Stimulated activated CD8-positive, alpha-beta memory T cell treated with anti-CD3 and anti-CD28 coated beads, Interleukin-12 subunit alpha, Interleukin-12 subunit beta, amount 100 ng/mL, for 24 hours (primary cell): ENCODE results near the gene ERCC1.
"Not testable (repeated sequence)": the region's sequence is repeated elsewhere in the genome, so short reads cannot be mapped to it uniquely, and the experiment has no call there.

Experiments used
- DNase-seq: peaks from one replicate; pipeline ENCODE4 v3.0.0-alpha.2; 2020; ENCODE audit errors: extremely low read depth

Gene ERCC1

GRCh38 chr19:45455707-45456499, 32.2 kb upstream of the ERCC1 start:
- DNase-seq = no peak

GRCh38 chr19:45451850-45452387, 28.2 kb upstream of the ERCC1 start:
- no peak for DNase-seq

GRCh38 chr19:45451131-45451849, 27.6 kb upstream of the ERCC1 start:
- DNase-seq = no peak

GRCh38 chr19:45450012-45450333, 26.3 kb upstream of the ERCC1 start:
- DNase-seq = no peak

GRCh38 chr19:45448887-45449299, 25.2 kb upstream of the ERCC1 start:
- DNase-seq = no peak

- DNase-seq = no peak
Measured at GRCh38 chr19:45448425-45448756, 24.7 kb upstream of the ERCC1 start.

GRCh38 chr19:45446944-45447343, 23.2 kb upstream of the ERCC1 start:
- DNase-seq = no peak

GRCh38 chr19:45446295-45446694, 22.6 kb upstream of the ERCC1 start:
- no peak for DNase-seq

- DNase-seq = no peak
Measured at GRCh38 chr19:45445139-45445538, 21.4 kb upstream of the ERCC1 start.

- no peak for DNase-seq
Measured at GRCh38 chr19:45444318-45445041, 20.8 kb upstream of the ERCC1 start.

GRCh38 chr19:45443462-45444317, 20.0 kb upstream of the ERCC1 start:
- DNase-seq = no peak

- no peak for DNase-seq
Measured at GRCh38 chr19:45442778-45443461, 19.2 kb upstream of the ERCC1 start.

- DNase-seq = no peak
Measured at GRCh38 chr19:45442408-45442777, 18.7 kb upstream of the ERCC1 start.

GRCh38 chr19:45440873-45441654, 17.3 kb upstream of the ERCC1 start:
- DNase-seq = no peak

GRCh38 chr19:45440259-45440638, 16.5 kb upstream of the ERCC1 start:
- DNase-seq = no peak

- DNase-seq = no peak
Measured at GRCh38 chr19:45439569-45440258, 16.0 kb upstream of the ERCC1 start.

GRCh38 chr19:45439190-45439568, 15.5 kb upstream of the ERCC1 start:
- DNase-seq = no peak

- no peak for DNase-seq
Measured at GRCh38 chr19:45437328-45437727, 13.6 kb upstream of the ERCC1 start.

GRCh38 chr19:45432543-45432942, 8.8 kb upstream of the ERCC1 start:
- DNase-seq = not testable (repeated sequence)

- not testable (repeated sequence) for DNase-seq
Measured at GRCh38 chr19:45431008-45431407, 7.3 kb upstream of the ERCC1 start.
